Activated CD4-positive, CD25-positive, alpha-beta regulatory T cell (primary cell): ENCODE measurements around the gene LPP.

Source experiments
- DNase-seq, 4 experiments: peaks; one replicate each; lab custom pipeline; 2025; lab: John Stamatoyannopoulos, UW

The LPP gene

GRCh38 chr3:188137051-188137450 lies 16.9 kb upstream of the LPP start:
- DNase-seq = no peak

DNA sequence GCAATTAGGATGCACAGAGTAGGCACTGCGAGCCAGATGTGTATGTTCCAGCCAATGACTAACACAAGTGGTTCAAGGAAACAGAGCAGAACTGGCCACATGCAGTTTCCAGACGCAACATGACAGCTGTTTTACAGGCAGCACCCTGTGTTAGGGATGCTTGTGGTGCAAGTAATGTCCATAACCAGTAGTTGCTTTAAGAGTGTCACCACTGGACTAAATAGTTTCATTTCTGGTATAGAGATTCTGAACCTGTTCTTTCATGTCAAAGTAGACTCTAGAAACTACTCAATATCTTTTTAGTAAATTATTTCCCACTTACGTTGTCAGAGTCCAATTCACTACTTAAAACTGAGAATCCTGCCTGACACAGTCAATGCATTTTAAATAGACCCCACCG lies 14.5 kb upstream of the LPP start:
- no peak for DNase-seq

GRCh38 chr3:188146219-188146618 lies 7.7 kb upstream of the LPP start:
- DNase-seq = no peak

- DNase-seq = no peak
Observed at GRCh38 chr3:188147782-188148181, 6.2 kb upstream of the LPP start.

DNA sequence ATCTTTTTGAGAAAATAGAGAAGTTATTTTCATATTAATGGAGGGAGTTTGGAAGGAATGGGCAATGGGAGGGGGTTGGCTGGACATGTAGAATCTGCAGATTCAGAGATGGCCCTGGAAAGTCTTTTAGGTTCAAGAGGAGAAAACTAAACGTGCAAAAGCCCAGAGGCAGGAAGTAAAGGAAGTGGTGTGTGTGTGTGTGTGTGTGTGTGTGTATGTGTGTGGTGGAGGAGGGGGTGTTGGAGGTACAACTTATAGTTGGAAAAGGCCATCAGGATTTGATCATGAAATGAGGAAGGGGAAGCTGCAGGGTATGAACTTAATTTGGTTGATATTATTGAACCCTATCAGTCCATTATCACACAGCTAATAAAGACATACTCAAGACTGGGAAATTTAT lies 5.6 kb upstream of the LPP start:
- no peak for DNase-seq

- DNase-seq = no peak
Observed at GRCh38 chr3:188149587-188149986, 4.4 kb upstream of the LPP start.

DNA sequence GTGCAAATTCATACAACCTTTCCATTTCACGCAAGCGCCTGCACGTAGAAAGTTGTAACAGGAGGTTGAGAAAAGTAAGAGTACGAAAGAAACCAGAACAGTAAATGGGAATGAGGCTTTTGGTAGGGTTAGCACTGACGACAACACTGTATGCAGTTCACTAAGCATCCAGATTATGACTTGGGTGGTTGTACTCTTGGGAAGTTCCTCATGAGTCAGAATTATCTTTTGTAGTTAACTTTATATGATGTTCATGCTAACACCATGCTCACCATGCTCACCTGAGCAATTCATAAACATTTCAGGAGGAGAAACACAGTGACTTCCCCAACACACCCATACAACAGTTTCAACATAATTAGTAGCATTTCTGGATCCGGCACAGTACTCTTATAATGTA lies 3.0 kb upstream of the LPP start:
- no peak for DNase-seq

DNA sequence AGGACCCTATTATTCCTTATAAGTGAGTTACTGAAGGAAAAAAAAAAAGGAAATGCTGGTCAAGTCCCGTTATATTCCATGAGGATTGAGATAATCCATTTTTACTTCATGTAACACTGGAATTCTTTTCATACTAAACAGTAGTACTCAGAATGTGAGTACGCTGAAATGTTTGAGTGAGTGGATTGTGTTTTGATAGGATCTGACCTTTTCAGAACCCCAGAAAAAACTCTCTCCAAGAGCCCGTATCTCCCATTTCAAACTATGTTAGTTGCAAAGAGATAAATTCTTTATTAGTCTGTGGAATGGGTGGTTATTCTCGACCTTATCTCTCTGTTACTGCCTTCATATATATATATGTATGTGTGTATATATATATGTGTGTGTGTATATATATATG lies 2.5 kb upstream of the LPP start:
- no peak for DNase-seq

GRCh38 chr3:188152660-188153436 lies 1.1 kb upstream of the LPP start:
- DNase-seq = no peak

DNA sequence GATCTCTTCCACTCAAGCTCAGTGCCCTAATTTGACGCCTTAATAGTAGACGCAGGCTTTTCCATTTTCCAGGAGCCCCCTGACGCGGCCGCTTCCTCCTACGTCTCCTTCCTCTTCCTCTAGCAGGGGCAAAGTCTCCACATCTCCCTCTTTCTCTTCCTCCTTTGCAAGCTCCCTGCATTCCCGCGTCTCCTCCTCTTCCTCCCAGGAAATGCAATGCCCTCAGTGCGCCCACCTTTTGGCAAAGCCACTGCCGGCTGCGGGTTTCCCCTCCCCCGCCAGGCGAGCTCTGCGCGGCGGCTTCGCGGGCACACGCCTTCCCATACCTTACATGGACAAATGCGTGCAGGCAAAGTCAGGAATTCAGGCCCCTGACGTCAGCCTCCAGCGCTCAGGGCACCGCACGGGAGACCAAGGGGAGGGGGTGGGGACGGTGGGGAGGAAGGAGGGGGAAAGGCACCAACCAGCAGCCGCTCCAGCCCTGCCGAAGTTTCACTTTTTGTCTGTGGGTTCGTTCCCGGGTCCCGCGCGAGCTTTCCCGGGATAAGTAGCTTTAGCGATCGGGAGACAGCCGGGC lies 432 bp upstream of the LPP start:
- peak in 3 of 4 experiments; percentile 25 to 33 (median 28) for DNase-seq

DNA sequence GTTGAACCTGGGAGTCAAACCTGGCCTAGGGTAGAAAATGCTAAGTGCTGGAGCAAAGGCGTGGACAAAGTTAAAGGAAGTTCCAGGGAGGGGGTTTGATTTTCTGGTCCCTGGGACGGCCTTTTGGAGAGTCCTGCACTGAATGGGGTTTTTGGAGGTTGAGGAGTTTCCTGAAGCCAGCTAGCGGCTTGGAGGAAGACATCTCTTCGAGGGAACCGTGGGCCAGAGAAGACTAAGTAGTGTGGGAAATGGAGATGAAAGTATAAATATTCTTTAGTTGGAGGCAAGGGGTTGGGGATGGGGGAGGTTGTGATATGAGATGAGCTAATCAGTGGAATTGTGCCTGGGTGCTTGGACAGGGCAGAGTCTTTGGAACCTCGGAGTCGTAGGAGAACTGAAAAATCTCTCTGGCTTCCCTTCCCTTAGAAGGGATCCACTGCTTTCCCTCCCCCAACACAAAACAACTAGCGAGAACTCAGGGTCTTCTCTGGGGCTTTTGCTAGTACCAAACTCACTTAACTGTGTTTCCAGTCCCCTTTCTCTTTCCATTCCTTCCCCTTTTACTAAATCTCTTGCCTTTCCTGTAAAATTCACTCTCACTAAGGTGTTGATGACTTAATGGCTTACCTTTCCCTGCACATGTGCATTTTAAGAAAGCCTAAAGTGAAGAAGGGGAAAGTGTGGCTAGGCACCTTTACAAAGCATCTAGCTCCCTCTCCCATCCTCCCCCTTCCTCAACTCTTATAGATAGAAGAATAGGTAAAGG lies 1.0 kb downstream of the LPP start:
- DNase-seq = no peak

GRCh38 chr3:188156056-188156455 lies 2.1 kb downstream of the LPP start:
- no peak for DNase-seq

DNA sequence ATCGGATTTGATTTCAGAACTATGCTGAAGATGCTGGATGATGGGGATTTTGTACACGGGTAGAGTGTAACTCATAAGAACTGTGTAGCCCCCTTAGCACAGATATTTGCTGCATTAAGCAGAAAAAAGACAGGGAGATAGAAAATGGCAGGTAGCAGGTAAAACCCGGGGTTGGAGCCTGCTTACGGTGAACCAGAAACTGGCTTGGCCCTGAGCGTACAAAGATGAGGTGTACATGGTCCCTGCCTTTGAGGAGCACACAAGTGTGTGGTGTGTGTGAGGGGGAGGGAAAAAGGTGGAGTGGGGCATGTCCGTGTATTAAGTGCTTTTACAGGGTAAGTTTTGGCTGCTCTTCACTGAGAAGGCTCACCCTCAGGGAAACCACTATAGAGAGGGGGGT lies 3.5 kb downstream of the LPP start:
- DNase-seq = no peak

- DNase-seq = no peak
Observed at GRCh38 chr3:188157971-188158370, 4.0 kb downstream of the LPP start.

DNA sequence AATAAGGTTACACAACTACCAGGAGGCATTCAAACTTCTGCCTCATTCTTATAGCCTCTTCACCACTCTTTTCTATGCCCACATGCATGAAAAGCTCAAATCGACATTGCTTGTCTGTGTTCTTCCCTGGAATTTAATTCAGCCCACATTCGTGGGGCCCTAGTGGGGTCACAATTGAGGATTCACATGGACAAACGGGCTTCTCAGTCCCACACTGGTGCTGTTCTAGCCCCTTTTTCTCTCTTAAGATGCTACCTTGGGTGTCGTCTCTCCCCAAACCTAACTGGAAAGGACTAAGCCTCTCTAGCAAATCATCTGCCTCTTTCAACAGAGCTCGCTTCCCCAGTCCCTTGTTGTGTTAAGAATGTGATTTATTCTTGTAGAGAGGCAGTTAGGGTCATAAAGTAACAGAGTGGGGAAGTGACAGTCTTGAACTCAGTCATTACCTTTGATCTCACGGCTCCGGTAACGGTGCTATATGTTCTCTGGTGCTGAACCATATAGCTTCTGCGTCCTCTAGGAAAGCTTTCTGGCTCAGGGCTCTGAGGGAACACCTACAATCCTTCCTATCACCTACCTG lies 4.9 kb downstream of the LPP start:
- no peak for DNase-seq

- DNase-seq = no peak
Observed at GRCh38 chr3:188160751-188161150, 6.8 kb downstream of the LPP start.

- DNase-seq = no peak
Observed at GRCh38 chr3:188164248-188164687, 10.3 kb downstream of the LPP start.

GRCh38 chr3:188165596-188165995 lies 11.6 kb downstream of the LPP start:
- DNase-seq = peak in 1 of 4 experiments; percentile 16

GRCh38 chr3:188166441-188166840 lies 12.5 kb downstream of the LPP start:
- no peak for DNase-seq

GRCh38 chr3:188168186-188168585 lies 14.2 kb downstream of the LPP start:
- no peak for DNase-seq

DNA sequence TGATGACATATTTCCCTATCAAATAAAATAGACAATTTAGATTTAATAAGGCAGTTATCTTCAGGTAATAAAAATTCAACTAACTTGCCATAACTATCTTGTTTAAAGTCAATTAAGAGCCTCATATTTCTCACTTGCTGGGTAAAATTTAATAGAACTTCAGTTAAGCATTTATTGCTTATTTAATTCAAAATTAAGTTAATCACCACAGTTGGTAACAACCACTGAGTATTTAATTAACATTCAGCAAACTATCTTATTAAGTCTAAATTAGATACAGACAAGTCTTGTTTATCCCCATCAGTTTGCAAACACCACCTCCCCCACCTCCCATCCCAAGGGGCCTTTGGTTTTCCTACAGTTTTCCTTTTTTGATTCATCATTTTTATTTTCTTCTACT lies 14.7 kb downstream of the LPP start:
- DNase-seq = no peak

DNA sequence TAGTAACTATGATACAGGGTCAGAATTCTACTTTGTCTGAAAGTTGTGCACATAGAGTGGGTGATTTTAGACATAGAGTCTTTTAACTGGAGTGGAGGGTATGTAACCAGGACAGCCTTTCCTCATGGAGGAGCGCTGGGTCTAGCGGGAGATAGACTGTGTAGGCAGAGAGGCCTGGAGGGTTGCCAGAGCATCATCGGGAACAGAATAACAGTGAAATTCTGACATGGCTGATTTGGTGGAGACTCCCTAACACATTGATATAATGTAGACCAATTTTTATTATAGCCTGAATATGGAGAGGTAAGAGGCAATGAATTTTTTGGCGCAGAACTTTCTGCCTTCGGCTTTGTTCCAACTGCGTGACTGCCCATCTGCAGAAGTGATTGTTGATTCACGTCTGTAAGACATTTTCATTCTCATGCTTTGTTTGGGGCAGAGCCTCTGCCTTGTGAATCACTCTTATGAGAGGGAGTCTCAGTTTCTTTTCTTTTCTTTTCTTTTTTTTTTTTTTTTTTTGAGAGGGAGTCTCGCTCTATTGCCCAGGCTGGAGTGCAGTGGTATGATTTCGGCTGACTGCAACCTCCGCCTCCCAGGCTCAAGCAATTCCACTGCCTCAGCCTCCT lies 16.0 kb downstream of the LPP start:
- no peak for DNase-seq
